Spleen (tissue), 11 donors: ENCODE measurements around the gene ALK. TPM values are rescaled to one million over a fixed set of nuclear protein-coding genes. Genes with fewer than 3 reads are reported as not detected.

Experiments
- DNase-seq: peaks from one replicate; pipeline ENCODE4 v3.0.0-alpha.2; 2020
- H3K27ac ChIP-seq, 8 donors: fragments of 200-600 bp; sonication (generic) in 7 of 8; 1 replicate in 4 of 8; 2 replicates in 4 of 8; pipeline versions ENCODE4 v1.5.0 to v1.8.0; 2016 to 2021; ENCODE audit warnings: inconsistent platforms in 4 of 8, mild to moderate bottlenecking in 4 of 8, moderate library complexity in 1 of 8
- H3K27me3 ChIP-seq, 7 donors: fragments of 200-600 bp; sonication (generic) in 6 of 7; replicated peaks in 1 of 7; 1 replicate in 4 of 7; 2 replicates in 3 of 7; pipeline versions ENCODE4 v1.5.0 to v1.8.0; 2016 to 2021; ENCODE audit warnings: inconsistent platforms in 3 of 7, mild to moderate bottlenecking in 1 of 7
- H3K36me3 ChIP-seq, 6 donors: fragments of 200-600 bp; sonication (generic) in 5 of 6; 1 replicate in 4 of 6; 2 replicates in 2 of 6; pipeline versions ENCODE4 v1.5.0 to v1.8.0; 2016 to 2021; ENCODE audit warnings: inconsistent platforms in 2 of 6
- H3K4me1 ChIP-seq, 6 donors: fragments of 200-600 bp; sonication (generic) in 5 of 6; 1 replicate in 3 of 6; 2 replicates in 3 of 6; pipeline versions ENCODE4 v1.5.0 to v1.8.0; 2016 to 2021; ENCODE audit warnings: inconsistent platforms in 3 of 6
- H3K4me3 ChIP-seq, 8 donors: fragments of 200-600 bp; sonication (generic) in 7 of 8; 1 replicate in 4 of 8; 2 replicates in 4 of 8; pipeline versions ENCODE4 v1.5.0 to v1.8.0; 2016 to 2021; ENCODE audit warnings: inconsistent platforms in 4 of 8, mild to moderate bottlenecking in 4 of 8, moderate library complexity in 2 of 8
- H3K9me3 ChIP-seq, 8 donors: fragments of 200-600 bp; sonication (generic) in 7 of 8; 1 replicate in 4 of 8; 2 replicates in 4 of 8; pipeline versions ENCODE4 v1.5.0 to v1.8.0; 2016 to 2021; ENCODE audit warnings: inconsistent platforms in 4 of 8
- POLR2A ChIP-seq, 3 donors: fragments of 450-650 bp; IDR thresholded peaks; one replicate each; pipeline ENCODE4 v1.5.1; 2017; ENCODE audit warnings: antibody characterized with exemption in 3 of 3, mild to moderate bottlenecking in 1 of 3
- POLR2AphosphoS5 ChIP-seq, 3 donors: sonication (generic); formaldehyde crosslinking; IDR thresholded peaks; one replicate each; pipeline ENCODE4 v1.5.1; 2017; ENCODE audit warnings: antibody characterized with exemption in 3 of 3
- WGBS, 5 donors: extraction: QIAGEN DNeasy Blood & Tissue Kit in 3 of 5; methylation state at CpG; one replicate each; pipeline versions ENCODE4 v1.1.5 to v1.1.7; 2013 to 2018; 5-methylcytosine and 5-hydroxymethylcytosine counted together
- intact Hi-C: fragments of 100-400 bp; cut with DNase I; formaldehyde crosslinking; loops from one replicate; pipeline ENCODE4 v1.15.0; 2023; ENCODE audit warnings: low total_unique reads
- polyA plus RNA-seq, 3 donors: library from polyadenylated mRNA; stranded (reverse); fragments of 200-250 nt; gene quantifications; one replicate each; pipeline ENCODE4 v1.2.1, GENCODE V29; 2013
- total RNA-seq, 7 donors: library from RNA; depleted of rRNA in 3 of 7; stranded (reverse); fragments of >200 nt in 3 of 7; fragmentation: NEBNext Ultra II Directional in 4 of 7; extraction: Animal tissue kit (Norgen Biotek cat#: 25700) in 4 of 7; gene quantifications; one replicate each; pipeline versions ENCODE4 v1.1.0 to v1.2.1, GENCODE V29; 2016 to 2021
- TF ChIP-seq, protein P1 (sequence below), 11 experiments: fragments of 200-600 bp in 7 of 11; fragments of 450-650 bp in 4 of 11; sonication (generic) in 4 of 11; IDR thresholded peaks in 8 of 11; conservative IDR thresholded peaks in 3 of 11; 1 replicate in 7 of 11; 2 replicates in 4 of 11; pipeline versions ENCODE4 v1.4.0 to v1.8.0; 2016 to 2021; ENCODE audit warnings: antibody characterized with exemption in 11 of 11, inconsistent platforms in 4 of 11, mild to moderate bottlenecking in 1 of 11
- donor health status: healthy with polysubstance abuse.
- donor health status: DM: no; HTN: no; CAD: no; lungs with moderate emphysema.
- donor health status: DM: no; HTN: no; CAD: no.
- donor health status: Bipolar disorder and iron deficiency.
- donor health status: healthy.
- donor health status: DM: no; HTN: no; CAD: no.
- donor health status: DM: yes; HTN: yes; CAD: no.

The ALK gene
- total and polyA plus RNA-seq, 10 donors = 0.03 to 0.28 (median 0.06) TPM; not detected in 7

DNA sequence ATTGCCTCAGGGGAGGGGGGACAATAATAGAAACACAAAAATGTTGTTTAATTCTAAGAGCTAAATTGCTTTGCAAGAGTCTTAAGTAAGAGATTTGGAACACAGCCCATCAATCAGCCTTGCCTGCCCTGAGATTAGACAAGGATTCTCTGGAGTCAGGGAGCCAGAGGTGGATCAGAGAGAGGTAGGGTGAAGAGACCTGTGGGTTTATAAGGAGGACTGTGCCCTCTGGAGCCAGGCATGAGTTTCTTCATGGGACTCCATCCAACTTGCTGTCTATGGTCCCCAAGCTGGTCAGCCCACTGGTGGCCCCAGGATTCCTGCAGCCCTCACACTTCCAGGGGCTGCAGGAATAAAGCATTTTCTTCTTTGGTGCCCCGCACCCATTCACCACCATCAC lies 139.3 kb downstream of the ALK start:
- no peak for DNase-seq
- peaks cover 0 to 7% (median 0%) of the 10 kb centered on the region in 7 donors for H3K27me3 ChIP-seq
- TF ChIP-seq, protein P1, sequence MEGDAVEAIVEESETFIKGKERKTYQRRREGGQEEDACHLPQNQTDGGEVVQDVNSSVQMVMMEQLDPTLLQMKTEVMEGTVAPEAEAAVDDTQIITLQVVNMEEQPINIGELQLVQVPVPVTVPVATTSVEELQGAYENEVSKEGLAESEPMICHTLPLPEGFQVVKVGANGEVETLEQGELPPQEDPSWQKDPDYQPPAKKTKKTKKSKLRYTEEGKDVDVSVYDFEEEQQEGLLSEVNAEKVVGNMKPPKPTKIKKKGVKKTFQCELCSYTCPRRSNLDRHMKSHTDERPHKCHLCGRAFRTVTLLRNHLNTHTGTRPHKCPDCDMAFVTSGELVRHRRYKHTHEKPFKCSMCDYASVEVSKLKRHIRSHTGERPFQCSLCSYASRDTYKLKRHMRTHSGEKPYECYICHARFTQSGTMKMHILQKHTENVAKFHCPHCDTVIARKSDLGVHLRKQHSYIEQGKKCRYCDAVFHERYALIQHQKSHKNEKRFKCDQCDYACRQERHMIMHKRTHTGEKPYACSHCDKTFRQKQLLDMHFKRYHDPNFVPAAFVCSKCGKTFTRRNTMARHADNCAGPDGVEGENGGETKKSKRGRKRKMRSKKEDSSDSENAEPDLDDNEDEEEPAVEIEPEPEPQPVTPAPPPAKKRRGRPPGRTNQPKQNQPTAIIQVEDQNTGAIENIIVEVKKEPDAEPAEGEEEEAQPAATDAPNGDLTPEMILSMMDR (IDR thresholded peaks at IDR 0.05 in 8 of 11, conservative IDR thresholded peaks at IDR 0.05 in 3 of 11) = no peak
- TF ChIP-seq POLR2AphosphoS5 (IDR thresholded peaks at IDR 0.05) (no peak), POLR2A (IDR thresholded peaks at IDR 0.05) (no peak)
- intact Hi-C loops = no loop called here
- no peak overlapping the region for H3K27ac ChIP-seq
- no peaks in the 10 kb centered on the region for H3K36me3 ChIP-seq
- 31 to 88% (median 85%) methylated on average over 1 of the region's 1 CpG for WGBS, 5 donors
- no peaks in the 10 kb centered on the region for H3K9me3 ChIP-seq
- no peak overlapping the region for H3K4me3 ChIP-seq
- H3K4me1 ChIP-seq = no peaks in the 10 kb centered on the region

DNA sequence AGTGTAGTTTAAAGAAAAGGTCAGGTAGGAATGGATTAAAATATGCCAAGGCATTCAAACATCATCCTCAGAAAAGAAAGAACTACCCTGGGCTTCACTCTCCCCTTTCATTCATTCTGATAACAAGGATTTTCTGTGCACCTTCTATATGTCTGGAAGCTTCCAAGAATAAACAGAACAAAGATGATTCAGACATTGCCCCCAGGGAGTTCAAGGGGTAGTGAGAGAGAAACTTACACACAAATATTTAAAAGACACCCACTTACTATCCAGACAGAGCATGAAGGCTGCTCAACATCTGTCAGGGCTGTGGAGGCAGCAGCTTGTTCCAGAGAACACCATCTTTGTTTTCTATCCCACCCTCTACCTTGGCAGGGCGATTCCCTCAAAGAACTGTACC lies 140.5 kb downstream of the ALK start:
- Histone ChIP-seq H3K27ac (no peak overlapping the region), H3K4me1 (no peaks in the 10 kb centered on the region), H3K36me3 (no peaks in the 10 kb centered on the region), H3K27me3 (no peaks in the 10 kb centered on the region), H3K9me3 (no peaks in the 10 kb centered on the region), H3K4me3 (no peak overlapping the region)
- DNase-seq = no peak
- WGBS, 5 donors = 56 to 100% (median 76%) methylated on average over 1 of the region's 1 CpG
- intact Hi-C loops = no loop called here
- no peak for TF ChIP-seq POLR2A (IDR thresholded peaks at IDR 0.05)
- TF ChIP-seq, protein P1 (IDR thresholded peaks at IDR 0.05 in 8 of 11, conservative IDR thresholded peaks at IDR 0.05 in 3 of 11) = no peak
- TF ChIP-seq POLR2AphosphoS5 (IDR thresholded peaks at IDR 0.05) = no peak

DNA sequence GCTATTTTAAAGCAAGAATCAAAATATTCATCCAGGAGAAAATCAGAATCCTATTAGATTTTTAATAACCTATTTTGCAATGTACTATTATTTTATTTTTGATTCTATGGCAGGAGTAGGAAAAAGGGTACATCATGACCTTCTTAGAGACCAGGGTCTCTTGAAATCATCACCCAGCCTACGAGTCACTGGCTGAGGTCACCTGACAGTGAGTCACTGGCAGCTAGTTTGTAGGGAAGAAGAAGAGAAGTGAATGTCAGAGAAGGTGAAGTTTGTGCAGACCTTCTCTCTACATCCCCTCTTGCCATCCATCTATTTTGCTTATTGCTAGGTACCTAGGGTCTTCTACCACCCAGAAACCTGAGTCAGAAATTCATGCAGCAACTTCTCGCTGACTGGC lies 144.2 kb downstream of the ALK start:
- intact Hi-C loops = no loop called here
- H3K27ac ChIP-seq = no peak overlapping the region
- H3K4me1 ChIP-seq = no peaks in the 10 kb centered on the region
- H3K4me3 ChIP-seq = no peak overlapping the region
- no peaks in the 10 kb centered on the region for H3K36me3 ChIP-seq
- WGBS, 5 donors = 41 to 71% (median 51%) methylated on average over 2 of the region's 2 CpGs
- H3K9me3 ChIP-seq = no peaks in the 10 kb centered on the region
- no peak for DNase-seq
- no peaks in the 10 kb centered on the region for H3K27me3 ChIP-seq
- TF ChIP-seq POLR2AphosphoS5 (IDR thresholded peaks at IDR 0.05) (no peak), POLR2A (IDR thresholded peaks at IDR 0.05) (no peak)
- TF ChIP-seq, protein P1 (IDR thresholded peaks at IDR 0.05 in 8 of 11, conservative IDR thresholded peaks at IDR 0.05 in 3 of 11) = no peak

DNA sequence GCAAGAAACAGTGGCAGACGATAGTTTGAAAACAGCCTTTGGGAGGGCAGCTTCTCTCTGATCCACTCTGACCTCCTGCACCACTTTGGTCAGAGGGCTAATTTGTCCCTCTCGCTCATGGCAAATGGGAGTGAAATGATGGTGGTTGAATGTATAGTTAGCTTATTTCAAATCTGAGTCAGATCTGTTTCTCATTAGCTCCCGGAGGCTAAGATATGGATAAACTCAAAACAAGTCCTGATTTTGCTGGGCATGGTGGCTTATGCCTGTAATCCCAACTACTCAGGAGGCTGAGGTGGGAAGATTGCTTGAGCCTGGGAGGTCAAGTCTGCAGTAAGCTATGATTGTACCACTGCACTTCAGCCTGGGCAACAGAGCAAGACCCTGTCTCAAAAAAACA lies 145.0 kb downstream of the ALK start:
- Histone ChIP-seq H3K36me3 (no peaks in the 10 kb centered on the region), H3K4me1 (no peaks in the 10 kb centered on the region), H3K4me3 (no peak overlapping the region), H3K9me3 (no peaks in the 10 kb centered on the region), H3K27ac (no peak overlapping the region), H3K27me3 (no peaks in the 10 kb centered on the region)
- TF ChIP-seq, protein P1 (IDR thresholded peaks at IDR 0.05 in 8 of 11, conservative IDR thresholded peaks at IDR 0.05 in 3 of 11) = no peak
- TF ChIP-seq POLR2AphosphoS5 (IDR thresholded peaks at IDR 0.05) (no peak), POLR2A (IDR thresholded peaks at IDR 0.05) (no peak)
- WGBS, 5 donors = 52 to 83% (median 81%) methylated on average over 2 to 3 of the region's 3 CpGs
- intact Hi-C loops = no loop called here
- no peak for DNase-seq
